IMR-90 (cell line): ENCODE results near the gene ETNK1.

Experiments
- CEBPB ChIP-seq: IDR thresholded peaks from 2 replicates; pipeline ENCODE4 v1.6.1; 2012; ENCODE audit warnings: low read depth, low read length, improper control_type of control experiment
- CHD1 ChIP-seq: IDR thresholded peaks from 2 replicates; pipeline ENCODE4 v1.6.1; 2012; ENCODE audit warnings: low read depth, low read length, improper control_type of control experiment
- CTCF ChIP-seq: conservative IDR thresholded peaks from 2 replicates; pipeline ENCODE4 v1.5.1; 2012; ENCODE audit warnings: mild to moderate bottlenecking, low read depth, low read length, improper control_type of control experiment
- MAFK ChIP-seq: IDR thresholded peaks from 2 replicates; pipeline ENCODE4 v1.6.1; 2012; ENCODE audit warnings: low read depth, low read length, improper control_type of control experiment
- NFE2L2 ChIP-seq: fragments of 150-350 bp; IDR thresholded peaks from 2 replicates; pipeline ENCODE4 v1.6.1; 2016; ENCODE audit warnings: low read depth, mild to moderate bottlenecking, low read length
- POLR2A ChIP-seq: IDR thresholded peaks from 2 replicates; pipeline ENCODE4 v1.6.1; 2012; ENCODE audit warnings: mild to moderate bottlenecking, low read depth, low read length
- RAD21 ChIP-seq: IDR thresholded peaks from 2 replicates; pipeline ENCODE4 v1.6.1; 2012; ENCODE audit warnings: low read length, improper control_type of control experiment
- RFX5 ChIP-seq: IDR thresholded peaks from 2 replicates; pipeline ENCODE4 v1.8.0; 2012; ENCODE audit warnings: low read depth, mild to moderate bottlenecking, low read length, moderate library complexity
- SMC3 ChIP-seq: fragments of 150-350 bp; IDR thresholded peaks from 2 replicates; pipeline ENCODE4 v1.6.1; 2016; ENCODE audit warnings: low read depth, mild to moderate bottlenecking, antibody characterized with exemption, low read length, moderate library complexity
- USF2 ChIP-seq: fragments of 150-350 bp; IDR thresholded peaks from 2 replicates; pipeline ENCODE4 v1.6.1; 2017; ENCODE audit warnings: mild to moderate bottlenecking, antibody characterized with exemption, low read length, low read depth

GRCh38 chr12:22662356-22662755, 37.4 kb downstream of the ETNK1 start:
- TF ChIP-seq POLR2A (no peak), CTCF (no peak), SMC3 (no peak), MAFK (no peak), NFE2L2 (no peak), USF2 (no peak), CHD1 (no peak), RAD21 (no peak), RFX5 (no peak), CEBPB (no peak)
